Activated T-cell treated with anti-CD3 and anti-CD28 coated beads for 24 hours (primary cell): ENCODE data around the gene LARP1.
"Not testable (repeated sequence)": the region's sequence is repeated elsewhere in the genome, so short reads cannot be mapped to it uniquely, and the experiment has no call there.

Experiments used
- DNase-seq: peaks from one replicate; pipeline ENCODE4 v3.0.0-alpha.2; 2020; ENCODE audit warnings: low read depth

The LARP1 gene

DNA sequence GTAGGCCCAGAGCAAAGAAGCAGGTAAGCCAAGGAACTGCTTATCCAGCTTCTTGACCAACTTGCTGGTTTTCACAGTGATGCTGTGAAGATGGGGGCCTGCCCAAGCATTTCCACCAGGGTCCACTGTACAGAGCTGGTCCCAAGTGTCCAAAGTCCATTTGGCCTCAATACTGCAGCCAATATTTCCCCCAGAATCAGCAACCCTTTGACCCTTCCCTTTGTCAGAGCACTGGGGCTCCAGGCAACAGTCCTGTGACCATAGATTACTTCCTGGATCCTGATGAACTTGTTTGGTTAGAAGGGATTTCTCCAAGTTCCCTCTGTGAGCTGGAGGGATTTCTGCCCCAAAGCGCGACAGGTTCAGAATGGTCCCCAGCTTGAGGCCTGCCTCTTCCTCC, 68.9 kb downstream of the LARP1 start:
- DNase-seq: no peak

DNA sequence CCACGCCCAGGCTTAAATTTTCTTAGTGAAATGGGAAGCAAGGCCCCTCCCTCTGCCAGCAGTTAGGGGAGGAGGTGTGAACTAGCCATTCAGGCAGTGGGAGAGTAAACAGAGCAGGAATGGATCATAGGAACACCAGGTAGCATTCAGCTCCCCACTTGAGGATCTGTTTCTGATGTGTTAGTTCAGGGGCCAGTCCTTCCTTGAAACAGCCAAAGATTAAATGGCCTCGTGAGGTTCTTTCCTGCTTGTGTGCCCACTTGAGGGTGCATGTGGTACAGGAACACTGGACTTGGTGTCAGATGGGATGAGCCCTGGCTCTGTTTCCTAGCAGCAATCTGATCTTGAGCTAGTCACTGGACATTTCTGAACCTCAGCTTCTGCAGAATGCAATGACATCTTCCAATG, 74.0 kb downstream of the LARP1 start:
- DNase-seq: no peak

DNA sequence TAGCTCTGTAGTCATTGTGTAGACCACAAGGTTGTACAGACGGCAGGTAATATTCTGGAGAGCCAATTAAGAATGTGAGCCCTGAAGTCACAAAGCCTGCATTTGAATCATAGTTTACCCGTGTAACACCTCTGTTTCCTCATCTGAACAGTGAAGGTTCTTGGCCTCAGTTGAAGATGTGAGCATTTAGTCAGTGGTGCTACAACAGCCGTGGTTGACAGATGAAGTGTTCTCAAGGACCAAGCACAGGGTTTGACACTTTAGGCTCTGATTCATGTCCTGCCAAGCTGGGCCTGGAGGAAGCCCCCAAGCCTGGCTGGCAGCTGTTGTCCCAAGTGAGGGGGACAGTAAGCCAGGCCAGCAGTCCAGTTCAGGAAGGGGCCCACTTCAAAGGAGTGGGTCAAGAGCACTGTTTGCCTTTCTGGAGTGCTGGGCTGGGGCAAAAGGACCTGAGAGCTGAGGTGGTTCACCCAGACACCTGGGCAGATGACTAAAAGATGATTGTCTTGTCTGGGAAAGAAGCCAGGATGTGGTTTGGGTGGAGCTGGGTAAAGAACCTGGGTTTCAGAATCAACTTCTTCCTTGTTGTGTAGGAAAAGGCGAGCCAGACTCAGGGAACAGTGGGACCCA, 74.5 kb downstream of the LARP1 start:
- no peak for DNase-seq

DNA sequence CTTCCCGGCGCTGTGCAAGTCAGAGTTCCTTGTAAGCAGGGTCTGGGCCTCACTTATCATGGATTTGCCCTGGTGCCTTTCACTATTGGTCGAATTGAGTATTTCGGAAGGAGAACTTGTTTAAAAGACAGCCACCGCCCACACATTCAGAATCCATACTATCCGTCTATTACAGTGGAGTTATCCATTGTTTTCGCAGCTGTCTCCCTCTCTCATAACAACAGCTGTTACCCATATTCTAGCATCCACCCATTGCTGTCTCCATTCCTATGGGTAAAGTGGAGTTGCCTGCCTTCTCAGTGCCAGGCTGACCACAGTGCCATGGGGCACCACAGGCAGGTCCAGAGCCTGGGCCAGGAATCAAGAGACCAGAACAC, 75.0 kb downstream of the LARP1 start:
- no peak for DNase-seq

DNA sequence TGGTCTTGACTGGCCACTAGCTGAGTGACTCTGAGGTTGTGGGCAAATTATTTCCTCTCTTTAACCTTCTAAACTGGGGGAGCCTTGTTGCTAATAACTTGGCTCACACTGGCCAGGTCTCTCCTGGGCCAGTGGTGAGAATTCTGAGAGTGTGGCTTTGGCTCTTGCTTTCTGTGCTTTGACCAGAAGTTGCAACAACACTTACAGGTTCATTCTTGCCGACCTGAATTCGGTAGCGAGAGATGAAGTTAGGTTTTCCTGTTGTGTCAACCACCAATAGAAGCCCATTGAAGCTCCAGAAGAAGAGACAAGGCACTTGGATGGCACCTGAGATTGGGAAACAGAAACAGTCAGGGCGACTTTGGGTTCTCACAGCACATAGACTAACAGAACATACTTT, 75.4 kb downstream of the LARP1 start:
- DNase-seq: no peak

DNA sequence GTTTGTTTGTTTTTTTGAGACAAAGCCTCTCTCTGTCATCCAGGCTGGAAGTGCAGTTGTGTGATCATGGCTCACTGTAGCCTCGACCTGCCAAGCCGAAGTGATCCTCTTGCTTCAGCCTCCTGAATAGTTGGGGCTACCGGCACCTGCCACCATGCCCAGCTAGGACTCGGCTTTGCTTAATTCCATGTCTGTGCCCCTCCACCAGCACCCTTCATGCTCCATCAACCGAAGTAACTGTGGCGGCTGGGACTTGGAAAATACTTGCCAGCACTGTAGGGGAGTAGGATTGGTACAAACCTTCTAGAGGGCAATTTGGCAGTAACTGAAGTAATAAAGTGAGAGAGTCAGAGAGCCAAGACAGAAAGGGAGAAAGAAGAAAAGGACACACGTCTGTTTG, 76.3 kb downstream of the LARP1 start:
- DNase-seq: no peak

DNA sequence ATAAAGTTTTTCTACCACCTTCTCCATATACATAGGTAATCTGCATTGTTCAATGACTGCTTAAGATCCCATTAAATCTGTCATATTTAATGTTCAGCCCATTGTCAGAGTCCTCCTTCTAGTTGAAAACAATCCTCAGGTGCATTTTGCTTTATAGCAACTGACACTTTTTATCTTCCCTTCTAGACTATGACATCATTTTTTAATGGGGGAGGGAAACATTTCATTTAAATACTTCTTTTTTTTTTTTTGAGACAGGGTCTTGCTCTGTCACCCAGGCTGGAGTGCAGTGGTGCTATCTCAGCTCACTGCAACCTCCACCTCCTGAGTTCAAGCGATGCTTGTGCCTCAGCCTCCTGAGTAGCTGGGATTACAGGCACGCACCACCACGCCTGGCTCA, 77.6 kb downstream of the LARP1 start:
- not testable (repeated sequence) for DNase-seq

DNA sequence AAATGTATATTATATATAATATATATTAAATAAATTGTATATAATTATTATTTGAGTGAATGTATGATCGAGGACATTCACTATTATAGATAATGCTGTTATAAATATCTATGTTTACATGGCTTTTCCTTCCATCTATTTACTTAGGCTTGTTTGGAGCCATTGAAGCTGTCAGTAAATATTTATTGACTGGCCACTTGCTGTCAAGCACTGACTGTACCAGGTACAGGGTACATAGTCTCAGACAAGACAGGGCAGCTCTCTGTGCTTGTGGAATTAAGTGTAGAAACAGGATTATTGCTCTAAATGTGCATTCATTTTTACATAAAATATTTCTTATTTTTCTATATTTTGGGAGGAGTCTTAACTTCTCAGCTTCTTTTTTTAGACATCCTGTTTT, 78.9 kb downstream of the LARP1 start:
- DNase-seq: no peak

DNA sequence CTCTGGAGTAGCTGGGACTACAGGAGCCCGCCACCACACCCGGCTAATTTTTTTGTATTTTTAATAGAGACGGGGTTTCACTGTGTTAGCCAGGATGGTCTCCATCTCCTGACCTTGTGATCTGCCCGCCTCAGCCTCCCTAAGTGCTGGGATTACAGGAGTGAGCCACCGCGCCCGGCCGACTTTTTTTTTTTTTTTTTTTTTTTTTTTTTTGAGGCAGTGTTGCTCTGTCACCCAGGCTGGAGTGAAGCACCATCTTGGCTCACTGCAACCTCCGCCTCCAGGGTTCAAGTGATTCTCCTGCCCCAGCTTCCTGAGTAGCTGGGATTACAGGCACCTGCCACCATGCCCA, 80.5 kb downstream of the LARP1 start:
- DNase-seq: not testable (repeated sequence)

DNA sequence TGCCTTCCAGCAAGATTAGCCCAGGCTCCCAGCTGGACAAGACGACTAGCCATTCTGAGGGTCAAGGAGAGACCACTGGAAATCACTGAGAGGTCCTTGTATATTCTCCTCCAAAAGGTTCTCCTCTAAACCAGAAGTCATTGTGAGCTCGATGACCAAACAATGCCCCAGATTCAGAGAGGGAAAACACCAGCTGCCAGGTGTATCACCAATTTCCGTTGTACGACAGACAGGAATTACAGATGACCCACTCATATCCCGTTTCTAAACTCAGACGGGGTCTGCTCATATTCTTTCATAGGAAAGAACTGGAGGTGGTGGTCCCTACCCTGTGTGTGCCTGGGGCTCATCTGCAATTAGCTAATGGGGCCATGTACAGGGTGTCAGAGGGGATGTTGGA, 81.0 kb downstream of the LARP1 start:
- no peak for DNase-seq

DNA sequence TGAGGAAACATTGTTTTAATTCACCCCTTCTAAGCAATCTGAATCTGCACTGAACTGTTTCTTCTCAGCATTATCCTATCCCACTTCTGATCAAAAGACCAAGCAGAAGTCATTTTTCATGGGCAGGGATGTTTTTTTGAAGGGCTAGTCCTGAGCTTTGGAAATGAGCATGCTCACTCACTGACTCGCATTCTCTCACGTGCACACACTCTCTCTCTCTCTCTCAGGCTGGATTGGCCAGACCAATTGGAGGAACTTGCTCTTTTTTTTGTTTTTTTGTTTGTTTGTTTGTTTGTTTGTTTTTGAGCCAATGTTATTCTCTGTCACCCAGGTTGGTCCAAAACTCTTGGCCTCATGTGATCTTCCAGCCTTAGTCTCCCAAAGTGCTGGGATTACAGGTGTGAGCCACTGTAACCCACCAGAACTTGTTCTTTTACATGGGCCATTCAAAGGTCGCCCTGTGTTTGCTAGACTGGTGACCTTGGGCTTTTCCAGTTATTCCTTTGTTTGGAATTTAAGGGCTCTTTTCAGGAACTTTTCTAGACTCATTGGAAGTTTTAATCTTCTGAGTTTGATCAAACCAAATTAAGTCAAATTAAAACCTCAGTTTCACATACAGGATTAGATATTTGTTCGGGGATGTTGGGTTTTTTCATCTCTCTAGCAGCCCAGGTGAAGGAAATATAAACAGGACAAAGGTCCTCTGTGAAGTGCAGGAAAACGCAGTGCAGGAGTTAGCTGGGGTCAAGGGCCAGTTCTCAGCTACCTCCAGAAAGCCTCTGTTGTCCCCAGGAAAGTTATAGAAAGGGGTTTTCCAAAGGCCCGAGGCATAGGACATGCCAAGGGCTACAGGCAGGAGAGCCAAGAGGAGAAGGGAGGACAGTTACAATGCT, 82.1 kb downstream of the LARP1 start:
- DNase-seq: no peak

DNA sequence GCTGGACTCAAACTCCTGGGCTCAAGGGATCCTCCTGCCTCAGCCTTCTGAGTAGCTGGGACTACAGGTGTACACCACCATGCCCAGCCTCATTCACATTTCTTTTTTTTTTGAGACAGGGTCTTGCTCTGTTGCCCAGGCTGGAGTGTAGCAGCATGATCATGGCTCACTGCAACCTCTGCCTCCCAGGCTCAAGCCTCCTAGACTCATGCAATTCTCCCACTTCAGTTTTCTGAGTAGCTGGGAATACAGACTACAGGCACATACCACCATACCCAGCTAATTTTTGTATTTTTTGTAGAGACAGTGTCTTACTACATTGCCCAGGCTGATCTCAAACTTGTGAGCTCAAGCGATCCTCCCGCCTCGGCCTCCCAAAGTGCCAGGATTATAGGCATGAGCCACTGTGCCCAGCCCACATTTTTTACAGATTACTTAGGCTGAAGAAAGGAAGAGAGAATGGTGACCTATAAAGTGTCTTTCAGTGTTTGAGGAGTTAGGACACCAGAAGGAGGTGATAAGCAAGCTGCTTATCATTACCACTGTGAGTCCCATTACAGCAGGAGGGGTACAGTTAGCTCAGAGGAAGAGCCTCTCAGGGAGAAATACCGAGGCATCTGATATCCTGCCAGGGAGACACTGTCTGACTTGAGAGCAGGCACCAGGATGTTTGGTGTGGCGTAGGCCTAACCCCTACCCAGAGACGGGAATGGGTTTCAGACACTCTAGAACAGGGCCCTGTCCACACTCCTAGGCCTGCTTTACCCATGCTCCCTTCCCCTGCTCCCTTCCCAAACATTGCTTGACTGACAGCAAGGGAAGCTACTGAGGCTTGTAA, 85.5 kb downstream of the LARP1 start:
- DNase-seq: no peak

DNA sequence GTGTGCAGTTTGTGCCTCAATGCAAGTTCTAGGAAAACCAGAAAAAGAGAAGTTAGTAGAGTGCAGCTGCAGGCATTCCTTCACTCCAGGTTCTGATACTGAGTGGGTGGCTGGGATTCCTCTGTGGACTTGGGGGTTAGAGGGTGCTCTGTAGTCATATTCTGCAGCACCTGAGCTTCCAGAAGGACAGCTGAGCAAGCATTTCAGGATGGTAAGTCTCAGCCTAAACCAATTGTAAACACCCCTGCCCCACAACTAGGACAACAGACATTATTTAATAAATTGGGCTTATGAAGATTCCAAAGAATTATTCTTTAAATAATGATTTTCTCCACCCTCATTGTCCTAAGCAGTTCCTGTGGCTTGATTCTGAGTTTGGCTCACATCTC, 86.1 kb downstream of the LARP1 start:
- no peak for DNase-seq

DNA sequence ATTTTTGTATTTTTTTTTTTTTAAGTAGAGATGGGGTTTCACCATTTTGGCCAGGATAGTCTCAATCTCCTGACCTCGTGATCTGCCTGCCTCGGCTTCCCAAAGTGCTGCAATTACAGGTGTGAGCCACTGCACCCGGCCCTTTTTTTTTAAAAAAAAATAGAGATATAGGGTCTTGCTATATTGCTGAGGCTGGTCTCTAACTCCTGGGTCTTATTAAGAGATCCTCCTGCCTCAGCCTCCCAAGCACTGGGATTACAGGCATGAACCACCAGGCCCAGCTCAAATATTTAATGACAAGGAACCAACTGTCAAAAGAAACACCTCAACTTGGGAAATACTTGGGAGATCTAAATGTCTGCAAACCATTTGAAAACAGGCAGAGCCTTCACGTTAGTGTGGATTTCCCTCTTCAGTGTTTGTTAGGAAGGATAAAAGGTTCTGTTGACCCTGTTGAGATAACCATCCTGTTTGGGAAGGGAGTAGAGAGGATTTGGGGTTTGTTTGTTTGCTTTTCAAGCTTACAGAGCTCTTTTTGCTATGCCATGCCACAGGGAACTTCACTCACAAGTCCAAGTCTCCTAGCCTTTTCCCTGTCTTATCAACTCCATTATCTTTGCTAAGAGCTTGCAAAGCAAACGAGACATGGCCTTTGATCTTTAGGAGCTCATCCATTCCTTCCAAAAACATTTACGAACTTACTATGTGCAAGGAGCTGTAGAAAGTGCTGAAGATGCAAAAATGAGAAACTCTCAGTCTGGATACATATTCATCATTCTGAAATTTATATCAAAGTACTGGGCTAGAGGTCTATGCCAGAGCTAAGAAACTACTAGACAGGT, 87.7 kb downstream of the LARP1 start:
- no peak for DNase-seq

DNA sequence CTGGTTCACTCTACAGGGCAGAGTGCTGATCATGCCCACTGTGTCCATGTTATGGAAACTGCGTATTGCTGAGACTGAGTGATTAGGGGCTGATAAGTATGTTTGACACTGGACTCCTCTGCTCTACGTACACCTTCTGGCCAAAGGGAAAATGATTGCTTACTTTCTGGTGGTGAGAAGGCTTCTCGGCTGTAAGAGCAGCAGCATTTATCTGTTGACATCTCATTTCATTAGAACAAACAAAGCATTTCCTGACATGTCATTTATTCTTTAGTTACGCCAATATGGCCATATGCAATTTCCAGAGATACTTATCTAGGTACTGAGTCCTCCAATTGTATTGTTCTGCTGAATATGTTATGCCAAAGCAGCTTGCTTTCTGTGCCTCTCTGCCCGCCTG, 89.6 kb downstream of the LARP1 start:
- no peak for DNase-seq

DNA sequence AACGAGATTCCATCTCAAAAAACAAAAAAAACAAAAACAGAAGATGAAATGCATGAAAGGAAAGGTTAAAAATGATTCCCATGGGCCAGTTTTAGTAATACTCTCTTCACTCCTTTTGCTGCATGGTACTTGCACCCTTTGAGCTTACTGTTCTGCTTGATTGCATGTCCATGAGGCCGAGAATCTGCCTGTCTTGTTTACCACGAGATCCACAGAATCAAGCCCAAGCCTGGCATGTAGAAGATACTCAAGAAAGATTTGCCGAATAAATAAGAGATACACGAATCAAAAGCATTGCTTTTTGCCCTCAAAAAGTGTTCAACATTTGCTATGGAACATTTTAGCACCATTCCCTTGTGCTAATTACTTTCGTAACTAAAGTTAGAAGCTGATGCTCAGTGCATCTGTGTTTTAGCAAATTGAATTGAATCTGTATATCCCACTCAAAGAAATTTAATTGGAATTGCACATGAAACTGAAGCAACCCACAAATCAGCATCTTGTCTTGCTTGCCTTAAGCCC, 94.1 kb downstream of the LARP1 start:
- DNase-seq: no peak

DNA sequence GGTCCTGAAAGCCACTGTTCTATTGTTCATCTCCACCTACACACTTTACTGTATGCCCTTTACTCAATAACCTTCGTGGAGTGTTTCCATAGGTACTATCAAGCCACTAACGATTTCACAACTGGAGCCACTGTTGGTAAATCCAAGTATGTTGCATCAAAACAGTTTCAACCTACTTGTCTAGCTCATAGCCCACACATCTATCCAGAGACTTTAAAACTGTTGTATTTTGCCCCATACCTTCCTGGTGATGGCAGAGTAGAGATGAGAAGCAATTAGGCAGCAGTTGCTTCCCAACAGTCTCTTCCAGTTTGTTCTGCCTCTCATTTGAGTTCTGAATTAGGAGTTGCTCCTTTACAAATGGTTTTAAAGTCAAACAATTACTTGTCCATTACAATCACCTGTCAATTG, 94.6 kb downstream of the LARP1 start:
- DNase-seq: no peak

DNA sequence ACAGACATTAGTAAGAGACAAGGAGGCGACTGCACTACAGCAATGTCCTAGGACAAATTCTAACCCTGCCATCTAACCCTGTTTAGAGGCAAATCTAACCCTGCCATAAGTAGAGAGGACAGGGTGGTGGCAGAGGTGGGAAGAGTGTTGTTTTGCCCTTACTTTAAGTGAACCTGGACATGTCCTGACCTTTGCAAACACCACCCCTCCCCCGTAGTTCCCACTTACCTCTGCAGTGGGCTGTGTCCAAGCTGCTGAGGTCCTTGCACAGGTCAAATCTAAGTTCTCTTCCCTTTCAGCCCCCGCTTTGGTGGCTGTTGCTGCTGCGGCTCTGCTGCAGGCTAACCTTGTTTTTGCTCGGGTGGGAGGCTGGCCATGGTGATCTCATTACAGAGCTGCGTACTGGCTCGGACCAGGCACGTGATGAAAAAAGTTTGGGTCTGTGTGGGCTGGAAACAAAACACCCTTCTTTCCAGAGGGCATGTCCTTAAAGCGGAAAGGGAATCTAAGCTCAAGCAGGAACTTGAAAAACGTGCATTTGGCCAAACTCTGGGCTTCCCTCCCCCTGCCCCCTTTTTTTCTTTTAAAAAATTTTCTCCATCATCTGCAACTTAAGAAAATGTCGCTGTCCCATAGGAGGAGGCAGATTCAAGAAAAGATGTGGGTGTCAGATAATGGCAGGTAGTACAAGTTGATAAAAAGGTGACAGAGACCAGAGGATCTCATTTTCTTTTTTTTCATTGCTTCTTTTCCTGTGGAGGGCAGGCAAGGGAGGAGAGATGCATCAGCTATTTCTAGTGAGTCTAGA, 95.3 kb downstream of the LARP1 start, which contains the start of gene FAXDC2:
TSS of gene FAXDC2 (minus strand) at position 349 of the 808 bp plus-strand sequence. CDS start 12,425 bp downstream, outside the sequence.
- DNase-seq: no peak

DNA sequence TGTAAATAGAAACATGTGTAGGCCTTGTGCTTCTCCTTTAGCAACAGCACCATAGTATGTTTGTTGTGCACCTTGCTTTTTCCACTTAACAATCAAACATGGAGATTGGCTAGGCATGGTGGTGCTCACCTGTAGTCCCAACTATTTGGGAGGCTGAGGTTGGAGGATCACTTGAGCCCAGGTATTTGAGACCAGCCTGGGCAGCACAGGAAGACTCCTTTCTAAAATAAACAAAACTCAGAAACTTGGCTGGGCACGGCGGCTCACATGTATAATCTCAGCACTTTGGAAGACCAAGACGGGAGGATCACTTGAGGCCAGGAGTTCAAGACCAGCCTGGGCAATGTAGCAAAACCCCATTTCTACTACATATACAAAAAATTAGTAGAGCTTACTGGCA, 96.2 kb downstream of the LARP1 start:
- no peak for DNase-seq

DNA sequence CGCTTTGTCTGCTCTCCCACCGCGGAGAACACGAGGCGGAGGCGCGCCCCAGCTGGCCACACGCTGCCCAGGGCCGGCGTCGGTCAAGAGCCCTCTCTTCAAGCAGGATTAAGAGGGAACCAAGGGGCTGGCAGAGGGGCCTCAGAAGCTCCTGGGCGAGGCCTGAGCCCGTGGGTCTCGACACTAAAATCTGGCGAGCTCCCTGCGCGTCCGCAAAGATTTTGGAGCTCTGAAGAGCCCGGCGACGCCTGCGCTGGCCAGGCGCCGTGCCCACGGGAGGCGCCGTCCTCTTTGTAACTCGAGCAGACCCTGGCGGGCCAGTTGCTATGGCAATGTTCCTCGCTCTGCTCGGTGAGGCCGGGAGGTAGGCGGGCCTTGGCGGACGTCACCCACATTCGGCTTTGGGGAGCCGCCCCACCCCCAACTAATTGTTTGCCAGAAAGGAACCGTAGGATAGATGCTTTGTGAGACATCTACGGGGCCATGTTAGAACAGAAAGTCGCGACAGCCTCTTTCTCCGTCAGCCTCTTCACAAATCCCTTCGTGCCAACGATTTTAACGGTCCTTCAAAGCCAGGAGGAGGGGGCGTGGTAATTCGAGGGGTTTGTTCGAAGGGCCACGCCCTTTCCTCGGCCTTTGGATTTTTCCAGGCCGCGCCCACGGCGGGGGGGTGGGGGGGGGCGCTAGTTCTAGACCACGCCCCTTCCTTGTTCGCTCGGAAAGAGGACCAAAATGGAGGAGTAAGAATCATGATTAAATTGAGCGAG, 102.5 kb downstream of the LARP1 start:
- DNase-seq: peak; percentile 76
